Hematopoietic multipotent progenitor cell treated with erythropoietin and hydrocortisone succinate and interleukin-3 and kit ligand, for 4 days (in vitro differentiated cells): ENCODE data around the gene CCDC122.

Experiments
- DNase-seq: peaks from one replicate; pipeline ENCODE4 v3.0.0-alpha.2; 2015

The CCDC122 gene

DNA sequence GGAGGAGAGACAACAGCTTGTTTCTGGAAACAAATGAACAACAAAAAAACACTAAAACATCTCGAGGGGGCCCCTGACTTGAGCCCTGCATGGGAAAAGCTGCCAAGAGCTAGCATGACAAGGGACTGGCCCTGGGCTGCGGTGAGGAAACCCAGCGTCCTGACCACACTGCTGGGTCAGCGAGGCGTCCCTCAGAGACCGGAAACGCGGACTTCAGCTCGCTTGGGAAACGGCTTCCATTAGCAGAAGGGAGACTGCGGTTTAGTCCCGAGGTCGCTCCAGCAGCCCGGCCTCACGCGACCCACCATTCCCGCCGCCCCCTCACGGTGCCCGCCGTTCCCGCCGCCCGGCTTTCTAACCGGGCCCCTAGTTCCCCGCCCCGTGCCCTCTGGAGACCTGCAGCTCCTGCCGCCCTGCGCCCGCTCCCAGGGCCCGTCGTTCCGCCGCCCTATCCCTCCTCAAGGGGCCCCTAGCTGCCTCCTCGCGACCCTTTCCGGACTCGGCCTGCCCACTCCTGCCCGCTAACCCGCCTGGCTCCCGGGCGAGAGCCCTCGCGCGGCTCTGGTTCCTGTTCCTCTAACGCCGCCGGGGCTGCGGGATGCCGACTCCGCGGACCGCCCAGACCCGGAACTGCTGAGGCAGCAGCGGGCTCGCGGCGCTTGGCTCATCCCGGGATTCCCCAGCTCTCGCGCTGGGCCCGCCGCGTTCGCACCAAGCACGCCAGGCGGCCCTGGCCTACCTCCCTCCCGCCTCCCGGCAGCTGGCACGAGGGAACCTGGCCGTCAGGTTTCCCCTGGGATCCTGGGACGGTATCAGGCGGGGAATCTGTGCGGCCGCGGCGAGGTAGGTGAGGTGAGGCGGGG is at the start of gene CCDC122:
Gene CCDC122, minus strand, starts transcription at position 849 of the 863 bp plus-strand sequence. CDS start 10,364 bp downstream, outside the sequence.
- peak; percentile 89 for DNase-seq

DNA sequence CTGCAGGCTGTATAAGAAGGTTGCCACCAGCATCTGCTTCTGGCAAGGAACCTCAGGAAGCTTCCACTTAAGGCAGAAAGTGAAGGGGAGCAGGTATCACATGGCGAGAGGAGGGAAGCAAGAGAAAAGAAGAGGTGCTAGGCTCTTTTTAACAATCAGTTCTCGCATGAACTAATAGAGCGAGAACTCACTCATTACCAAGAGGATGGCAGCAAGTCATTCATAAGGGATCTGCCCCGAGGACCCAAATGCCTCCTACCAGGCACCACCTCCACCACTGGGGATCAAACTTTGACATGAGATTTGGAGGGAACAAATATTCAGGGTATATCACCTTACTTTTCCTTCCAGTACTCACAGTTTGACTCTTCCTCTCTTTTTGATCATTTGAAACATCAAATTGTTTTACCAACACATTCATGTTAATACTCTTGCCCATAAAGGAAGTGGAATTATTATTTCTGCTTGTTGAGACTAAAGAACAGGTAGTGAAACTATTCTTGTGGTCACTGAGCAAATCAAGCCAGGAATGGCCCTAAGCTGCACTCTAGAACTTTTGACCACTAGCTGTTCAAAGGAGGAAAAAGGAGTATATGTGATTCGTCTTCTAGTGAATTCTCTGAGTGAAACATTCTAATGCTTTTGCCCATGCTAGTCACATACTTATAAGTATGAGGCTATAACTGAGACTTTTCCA is 45.2 kb upstream of the CCDC122 start:
- DNase-seq, result no peak

DNA sequence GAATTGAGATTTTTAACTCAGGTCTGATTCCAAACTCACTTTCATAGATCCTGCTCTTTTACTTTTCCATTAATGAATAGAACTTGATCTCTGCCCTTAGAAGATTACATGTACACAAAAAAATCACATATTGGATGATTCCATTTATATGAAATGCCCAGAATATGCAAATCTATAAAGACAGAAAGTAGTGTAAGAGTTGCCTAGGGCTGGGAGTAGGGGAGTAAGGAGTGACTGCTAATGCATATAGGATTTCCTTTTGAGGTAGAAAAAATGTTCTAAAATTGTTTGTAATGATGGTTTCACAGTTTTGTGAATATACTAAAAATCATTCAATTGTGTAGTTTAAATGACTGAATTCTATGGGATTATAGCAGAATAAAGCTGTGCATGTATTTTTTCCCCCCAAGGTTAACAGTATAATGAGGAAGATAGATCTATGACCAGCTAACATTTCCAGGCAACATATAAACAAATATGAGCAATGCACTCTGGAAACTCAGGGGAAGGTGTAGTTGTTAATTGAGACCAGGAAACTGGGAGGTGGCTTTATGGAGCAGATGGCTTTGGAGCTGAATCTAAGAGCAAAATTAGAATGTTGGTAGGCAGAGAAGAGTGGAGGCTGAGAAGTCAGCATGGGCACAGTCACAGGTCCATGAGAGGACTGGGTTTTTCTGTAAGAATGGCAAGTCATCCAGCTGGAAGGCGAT is 41.6 kb upstream of the CCDC122 start:
- no peak for DNase-seq

DNA sequence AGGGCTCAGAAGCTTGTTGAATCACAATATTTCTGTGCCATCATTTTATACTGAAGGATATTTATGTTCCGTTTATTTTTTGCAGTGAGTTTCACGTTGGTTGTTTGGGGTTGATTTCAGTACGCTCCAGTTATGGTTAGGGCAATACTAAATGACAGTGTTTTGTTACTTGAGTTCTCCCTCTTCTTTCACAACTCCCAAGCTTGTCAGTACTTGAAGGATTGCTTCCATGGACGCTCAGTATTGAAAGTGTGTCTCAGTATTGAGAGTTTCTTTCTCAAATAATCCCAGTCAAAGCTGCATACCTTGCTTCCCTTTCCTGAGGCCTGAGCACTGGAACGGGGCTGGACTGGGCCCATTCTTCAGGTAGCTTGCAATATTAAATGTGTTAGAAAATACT is 39.1 kb upstream of the CCDC122 start:
- DNase-seq, result no peak

DNA sequence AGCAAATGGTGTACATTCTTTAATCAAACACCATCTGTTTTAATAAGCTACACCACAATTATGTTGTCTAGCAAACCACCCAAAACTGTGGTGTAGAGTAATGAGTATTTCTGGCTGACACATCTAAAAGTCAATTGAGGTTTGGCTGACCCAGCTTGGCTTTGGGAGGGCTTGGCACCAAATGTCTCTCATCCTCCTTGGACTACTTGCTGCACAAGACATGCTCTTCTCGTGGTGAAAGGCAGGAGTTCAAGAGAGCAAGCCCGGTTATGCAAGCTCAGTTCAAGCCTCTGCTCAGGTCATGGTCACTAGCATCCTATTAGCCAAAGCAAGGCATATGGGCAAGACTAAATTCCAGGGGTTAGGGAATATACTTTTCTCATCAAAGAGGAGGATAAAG is 37.3 kb upstream of the CCDC122 start:
- no peak for DNase-seq

DNA sequence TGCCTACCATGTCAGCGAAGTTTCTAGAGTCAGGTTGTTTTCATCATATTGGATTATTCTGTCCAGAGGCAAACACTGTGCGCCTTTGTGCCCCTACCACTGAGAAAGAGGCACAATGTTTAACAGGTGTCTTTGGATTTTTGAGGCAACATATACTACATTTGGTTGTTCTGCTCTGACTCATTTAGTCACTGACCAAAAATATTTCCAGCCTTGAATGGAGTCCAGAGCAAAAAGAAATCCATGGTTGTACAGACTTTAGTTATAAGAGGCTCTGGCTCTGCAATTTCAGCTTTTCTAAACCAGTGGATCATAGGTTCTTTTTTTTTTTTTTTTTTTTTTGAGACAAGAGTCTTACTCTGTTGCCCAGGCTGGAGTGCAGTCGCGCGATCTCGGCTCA is 35.9 kb upstream of the CCDC122 start:
- DNase-seq, result no peak

DNA sequence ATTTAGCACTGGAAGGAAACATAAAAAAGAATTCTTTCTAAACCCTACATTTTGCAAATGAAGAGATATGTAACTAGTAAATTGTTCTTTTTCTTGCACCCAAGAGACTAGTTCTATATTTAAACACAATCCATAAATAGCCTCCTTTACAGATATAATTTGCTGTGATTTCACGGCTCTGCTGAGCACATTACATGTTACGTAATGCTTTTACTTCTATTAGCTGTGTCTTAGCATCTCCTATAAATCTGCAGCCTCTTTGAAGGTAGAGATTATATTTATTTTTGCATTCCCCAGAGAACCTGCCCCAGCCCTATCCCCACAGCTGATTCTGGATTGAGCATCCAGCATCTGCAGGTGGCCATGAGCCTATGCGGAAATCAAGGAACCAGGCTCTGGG is 32.3 kb upstream of the CCDC122 start:
- DNase-seq, result no peak

DNA sequence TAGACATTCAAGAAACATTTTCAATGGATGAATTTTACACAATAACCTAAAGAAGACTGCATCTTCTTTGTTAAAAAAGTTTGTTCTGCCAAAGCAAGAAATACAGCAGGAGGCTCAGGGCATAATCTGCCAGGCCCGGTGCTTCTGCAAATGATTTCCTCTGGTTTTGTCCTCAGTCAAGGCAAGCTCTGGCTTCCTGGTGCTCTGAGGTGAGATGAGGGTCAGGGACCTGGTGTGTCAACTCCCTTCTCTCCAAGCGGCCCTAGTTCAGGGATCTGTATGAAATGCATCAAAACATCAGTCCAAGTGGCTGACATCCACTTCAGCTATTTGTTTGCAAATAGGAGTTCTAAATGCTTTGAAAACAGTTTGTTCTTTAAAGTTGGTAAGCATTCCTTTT is 31.7 kb upstream of the CCDC122 start:
- DNase-seq, result peak; percentile 8

DNA sequence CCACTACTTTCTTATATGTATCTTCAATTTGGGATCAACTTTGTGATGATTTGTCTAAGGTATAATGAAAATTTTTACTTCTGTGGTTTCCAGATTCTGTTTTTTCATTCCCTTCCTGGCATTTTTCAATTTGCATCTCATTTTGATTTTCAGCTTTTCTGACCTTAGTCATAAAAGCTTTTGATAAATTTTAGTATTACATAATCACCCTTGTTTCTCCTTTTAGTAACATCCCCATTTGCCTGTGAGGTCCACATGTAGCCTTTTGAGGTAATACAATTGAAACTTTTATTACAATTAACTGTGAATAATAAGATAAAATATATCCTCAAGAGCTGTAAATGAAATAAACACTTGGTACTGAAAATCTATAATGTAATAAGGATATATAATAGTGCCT is 31.3 kb upstream of the CCDC122 start:
- no peak for DNase-seq

DNA sequence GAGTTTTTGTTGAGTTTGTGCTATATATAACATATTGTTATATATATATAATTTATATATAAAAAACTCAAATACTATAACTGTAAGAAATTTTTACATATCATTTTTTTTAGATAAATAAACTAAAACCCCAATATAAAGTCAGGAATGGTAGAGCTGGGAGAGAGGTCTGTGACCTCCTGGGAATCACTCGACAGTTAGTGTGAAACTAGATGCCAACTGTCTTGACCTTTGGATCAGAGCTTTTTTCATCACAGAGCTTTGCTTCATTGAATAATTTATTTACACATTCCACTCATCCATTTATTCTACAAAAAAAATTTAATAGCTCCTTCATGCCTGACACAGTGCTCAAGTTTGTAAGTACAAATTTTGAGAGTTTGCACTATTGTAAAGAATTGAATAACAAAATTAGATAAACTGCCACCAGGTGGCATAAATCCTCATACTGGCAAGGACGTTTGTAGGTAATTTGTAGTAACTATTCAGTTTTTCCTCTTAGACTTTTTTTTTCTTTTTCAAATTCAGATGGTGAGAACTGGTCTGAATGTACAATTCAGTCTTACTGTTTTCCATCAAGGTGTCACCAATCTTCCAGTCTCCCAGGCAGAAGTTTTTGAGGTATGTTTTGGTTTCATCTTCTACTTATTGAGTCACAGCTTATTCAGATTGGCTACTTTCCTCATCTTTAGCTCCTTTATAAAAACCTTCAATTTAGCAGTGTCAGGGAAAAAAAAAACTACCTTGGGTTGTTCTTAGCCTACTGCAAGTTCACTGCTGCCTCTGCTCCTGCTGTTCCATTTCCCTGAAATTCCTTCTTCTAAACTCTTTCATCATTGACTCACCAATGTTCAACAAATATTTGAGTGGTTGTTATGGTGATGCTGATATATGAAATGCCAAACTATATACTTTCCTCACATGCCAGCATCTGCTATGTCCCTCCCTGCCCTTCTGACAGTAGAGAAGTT is 28.9 kb upstream of the CCDC122 start:
- peak; percentile 75 for DNase-seq

DNA sequence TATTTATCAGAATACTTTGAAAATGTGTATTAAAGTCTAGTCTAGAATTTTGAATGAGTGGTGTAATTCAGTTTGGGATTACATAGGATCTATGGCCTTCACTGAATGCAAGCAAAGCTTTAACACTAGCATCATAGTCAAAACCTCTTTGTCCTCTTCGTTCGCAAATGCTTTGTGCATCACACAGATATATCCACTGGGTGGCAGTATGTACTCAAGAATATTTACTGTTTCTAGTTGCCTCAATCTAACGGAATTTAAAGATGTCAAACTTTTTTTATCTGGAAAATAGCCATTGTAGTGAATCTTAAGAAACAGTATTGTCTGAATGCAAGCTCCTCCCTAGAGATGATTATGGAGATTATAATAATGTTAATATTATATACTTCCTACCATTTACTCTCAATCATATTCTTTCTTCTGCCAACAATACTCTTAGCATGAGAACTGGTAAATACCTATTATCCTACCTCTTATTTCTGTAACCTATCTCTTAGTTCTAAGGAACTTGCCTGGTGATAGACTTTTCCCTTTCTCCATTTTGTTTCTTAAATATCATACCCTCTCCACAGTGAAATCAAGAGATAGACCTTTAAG is 26.0 kb upstream of the CCDC122 start:
- DNase-seq, result peak; percentile 87

DNA sequence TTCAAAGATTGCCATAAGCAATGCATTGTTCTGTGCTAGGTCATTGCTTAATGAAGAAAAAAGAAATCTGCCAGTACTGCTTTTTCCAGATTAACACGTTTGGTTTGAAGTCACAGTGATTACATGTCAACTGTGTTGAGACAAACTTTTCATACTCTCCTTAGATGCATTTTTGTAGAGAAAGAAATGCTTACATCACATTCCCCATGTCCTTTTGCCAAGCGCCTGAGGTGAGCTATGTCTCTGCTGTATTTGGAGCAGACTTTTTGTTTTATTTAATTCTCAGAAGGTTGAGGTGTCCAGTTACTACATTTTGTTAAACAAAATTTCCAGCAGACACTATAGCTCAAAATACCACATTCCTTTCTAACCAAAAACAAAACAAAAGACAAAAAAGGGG is 16.4 kb upstream of the CCDC122 start:
- no peak for DNase-seq

DNA sequence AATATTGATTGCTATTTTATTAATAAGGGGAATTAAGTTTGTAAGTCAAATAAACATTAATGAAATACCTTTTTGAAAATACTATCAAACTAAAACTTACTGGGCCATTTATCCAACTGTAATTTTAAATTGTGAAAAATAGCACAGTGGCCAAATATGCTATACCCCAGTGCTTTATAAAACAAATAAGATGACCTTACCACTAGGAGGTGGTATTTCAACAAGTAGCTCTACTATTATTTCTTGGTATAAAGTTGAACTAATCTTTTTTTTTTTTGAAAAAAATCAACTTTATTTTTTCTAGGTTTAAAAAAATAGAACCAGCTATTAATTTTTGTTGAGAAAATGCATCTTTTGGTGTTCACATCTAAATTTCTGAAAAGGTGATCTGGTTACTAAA is 14.9 kb upstream of the CCDC122 start:
- DNase-seq, result peak; percentile 50

DNA sequence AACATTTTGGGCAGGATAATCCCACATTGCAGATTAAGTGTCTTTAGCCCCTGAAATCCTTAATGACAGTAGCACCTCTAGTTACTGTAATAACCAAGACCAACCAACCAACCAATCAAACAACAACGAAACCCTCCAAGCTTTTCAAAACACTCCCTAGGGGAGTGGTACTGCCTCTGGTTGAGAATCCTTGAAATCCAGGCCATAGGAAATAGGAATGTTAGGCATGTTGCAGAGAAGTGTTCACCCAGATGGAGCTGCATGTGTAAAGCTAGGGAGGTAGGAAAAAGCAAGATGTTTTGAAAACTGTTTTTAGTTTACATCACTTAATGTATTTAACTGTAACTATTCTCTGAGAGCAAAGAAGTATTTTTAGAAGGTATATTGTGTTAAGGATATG is 4.7 kb upstream of the CCDC122 start:
- no peak for DNase-seq

DNA sequence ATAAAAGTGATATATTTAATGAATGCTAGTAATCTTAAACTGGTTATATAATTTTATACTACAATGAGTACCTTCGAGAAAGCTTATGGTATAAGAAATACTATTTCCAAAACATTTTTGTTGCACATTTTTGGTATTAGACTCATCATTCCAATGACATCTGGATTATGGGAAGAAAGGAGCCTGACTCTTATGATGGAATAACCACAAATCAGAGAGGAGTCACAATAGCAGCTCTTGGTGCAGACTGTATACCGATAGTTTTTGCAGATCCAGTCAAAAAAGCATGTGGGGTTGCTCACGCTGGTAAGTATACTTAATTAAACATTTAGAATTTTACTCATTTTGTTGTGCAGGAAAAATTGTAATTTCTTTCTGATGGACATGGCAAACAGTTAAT is 4.1 kb upstream of the CCDC122 start:
- DNase-seq, result no peak

DNA sequence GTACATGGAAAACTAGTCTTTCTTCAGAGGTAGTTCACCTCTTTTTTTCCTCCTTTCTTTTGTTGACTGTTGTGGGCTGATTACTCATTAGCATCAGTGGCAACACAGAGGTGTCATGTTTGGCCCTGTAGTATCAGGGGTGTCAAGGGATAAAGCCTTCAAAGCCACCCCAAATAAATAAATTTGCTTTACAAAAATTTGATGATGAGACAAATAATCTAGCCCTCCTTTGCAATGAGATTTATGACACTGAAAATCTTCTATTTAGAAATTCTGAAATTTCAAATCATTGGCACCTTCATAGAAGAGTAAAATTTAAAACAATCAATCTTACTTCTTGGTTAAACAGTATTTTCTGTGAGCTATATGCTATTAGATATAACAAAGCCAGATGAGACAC is 2.0 kb upstream of the CCDC122 start:
- DNase-seq, result no peak

DNA sequence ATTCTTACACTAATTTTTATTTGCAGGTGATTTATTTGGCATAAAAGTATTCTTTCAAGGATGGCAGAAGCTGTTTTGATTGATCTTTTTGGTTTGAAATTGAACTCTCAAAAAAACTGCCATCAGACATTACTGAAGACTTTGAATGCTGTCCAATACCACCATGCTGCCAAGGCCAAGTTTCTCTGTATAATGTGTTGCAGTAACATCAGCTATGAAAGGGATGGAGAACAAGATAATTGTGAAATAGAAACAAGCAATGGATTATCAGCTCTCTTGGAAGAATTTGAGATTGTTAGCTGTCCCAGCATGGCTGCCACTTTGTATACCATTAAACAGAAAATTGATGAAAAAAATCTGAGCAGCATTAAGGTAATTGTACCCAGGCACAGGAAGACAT is 1.4 kb upstream of the CCDC122 start:
- DNase-seq, result no peak

DNA sequence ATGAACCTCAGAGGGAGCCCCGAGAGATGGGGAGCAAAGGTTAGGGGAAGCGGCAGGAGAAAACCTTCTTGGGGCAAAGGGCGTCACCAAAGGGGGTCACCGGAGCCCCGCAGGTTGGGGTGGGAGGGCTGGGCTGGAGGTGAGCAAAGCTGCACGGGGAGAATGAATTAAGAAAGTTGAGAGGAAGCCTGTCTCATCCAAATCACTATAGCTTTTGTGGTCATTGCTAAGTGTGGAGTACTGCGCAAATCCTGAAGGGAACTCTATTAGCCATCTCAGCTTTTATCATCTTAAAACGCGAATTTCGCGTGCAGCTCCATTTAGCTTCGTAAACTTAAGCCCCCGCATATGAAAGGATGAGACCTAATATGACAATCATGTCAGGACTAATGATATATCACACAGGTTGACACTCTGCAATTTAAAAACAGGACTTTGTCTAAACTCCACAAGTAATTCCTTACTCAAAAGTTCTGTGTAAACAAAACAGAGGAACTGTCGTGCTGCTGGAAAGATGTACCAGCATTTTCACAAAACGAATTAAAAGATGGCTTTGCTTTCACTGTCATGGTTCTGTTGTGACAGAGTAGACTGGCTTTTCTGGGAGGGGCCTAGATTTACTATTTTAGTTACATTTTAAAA is 795 bp upstream of the CCDC122 start:
- peak; percentile 14 for DNase-seq

DNA sequence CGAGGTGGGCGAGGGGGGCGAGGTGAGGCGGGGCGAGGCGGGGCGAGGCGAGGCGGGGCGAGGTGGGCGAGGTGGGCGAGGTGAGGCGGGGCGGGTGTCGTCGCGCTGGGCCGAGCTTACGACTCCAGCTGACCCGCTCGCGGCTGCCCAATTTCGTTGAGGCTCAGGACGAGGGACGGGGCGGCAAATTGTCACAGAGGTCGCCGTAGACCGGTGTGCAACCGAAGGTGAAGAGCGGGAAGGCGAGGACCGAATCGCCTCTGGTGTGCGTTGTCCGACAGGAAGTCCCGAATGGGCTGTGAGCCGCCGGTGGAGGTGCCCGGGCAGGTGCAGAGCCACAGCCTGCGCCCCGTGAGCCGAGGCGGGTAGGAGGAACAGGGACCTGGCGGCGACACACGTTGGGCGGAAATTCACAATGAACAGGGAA is 228 bp upstream of the CCDC122 start, which contains the start of gene LACC1:
Gene LACC1, plus strand, starts transcription at position 150 of the 427 bp plus-strand sequence. CDS start 1,082 bp downstream, outside the sequence.
- DNase-seq, result peak; percentile 35

DNA sequence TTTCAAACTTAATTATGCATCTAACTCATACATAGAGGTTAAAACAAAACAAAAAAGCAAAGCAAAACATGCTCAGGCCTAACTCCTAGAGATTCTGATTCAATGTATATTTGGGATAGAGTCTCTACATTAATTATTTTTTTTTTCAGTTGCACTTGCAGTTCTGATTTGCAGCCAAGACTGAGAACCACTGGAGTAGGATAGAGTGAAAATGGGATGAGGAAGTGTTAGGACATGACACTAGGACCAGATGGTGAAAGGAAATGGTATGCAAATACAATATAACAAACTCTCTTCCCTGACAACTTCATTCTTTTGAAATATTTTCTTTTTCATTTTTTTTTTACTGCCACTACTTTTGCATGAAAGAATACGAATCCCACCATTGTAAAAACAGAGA is 1.8 kb downstream of the CCDC122 start:
- no peak for DNase-seq

DNA sequence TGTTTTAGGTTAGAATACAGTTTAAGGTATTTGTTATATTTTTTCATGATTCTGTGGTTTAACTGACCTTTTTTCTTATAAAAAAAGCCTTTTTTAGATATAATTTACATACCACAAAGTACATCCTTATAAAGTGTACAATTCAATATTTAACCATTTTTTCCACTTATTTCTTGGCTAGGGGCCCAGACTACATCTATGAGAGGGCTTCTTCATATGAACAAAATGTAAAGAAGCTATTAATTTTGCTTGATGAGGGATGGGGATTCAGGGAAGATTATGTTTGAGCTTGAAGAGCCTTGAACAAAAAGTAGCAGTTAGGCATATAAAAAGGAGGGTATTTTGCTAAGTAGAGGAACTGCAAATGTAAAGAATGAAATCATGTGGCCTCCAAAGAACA is 2.2 kb downstream of the CCDC122 start:
- peak; percentile 24 for DNase-seq
